ENCODE data around the gene ZNF410. TPM values are rescaled to one million over a fixed set of nuclear protein-coding genes. Genes with fewer than 3 reads are reported as not detected.
"Not testable (repeated sequence)": the region's sequence is repeated elsewhere in the genome, so short reads cannot be mapped to it uniquely, and the experiment has no call there.

Gene ZNF410
- polyA plus RNA-seq, 1 donor: 38.5 TPM

- Histone ChIP-seq H3K36me3 (ENCODE audit: control insufficient read depth, insufficient read depth, low read length) (no peaks in the 10 kb centered on the region), H3K9me3 (ENCODE audit: control insufficient read depth, low read depth, low read length) (no peaks in the 10 kb centered on the region), H3K27me3 (ENCODE audit: control insufficient read depth, insufficient read depth, low read length) (no peaks in the 10 kb centered on the region), H3K4me1 (ENCODE audit: control insufficient read depth, insufficient read depth, low read length) (peaks cover 6% of the 10 kb centered on the region), H3K27ac (ENCODE audit: low read length) (no peak overlapping the region), H3K4me3 (ENCODE audit: low read length) (no peak overlapping the region)
- no peak for DNase-seq
Measured at GRCh38 chr14:73859145-73859544, 27.5 kb upstream of the ZNF410 start.

GRCh38 chr14:73861073-73861472, 25.6 kb upstream of the ZNF410 start:
- peaks cover 6% of the 10 kb centered on the region for H3K4me1 ChIP-seq (ENCODE audit: control insufficient read depth, insufficient read depth, low read length)
- no peaks in the 10 kb centered on the region for H3K9me3 ChIP-seq (ENCODE audit: control insufficient read depth, low read depth, low read length)
- H3K4me3 ChIP-seq (ENCODE audit: low read length): no peak overlapping the region
- DNase-seq: peak in 1 of 2 donors; percentile 58
- H3K27me3 ChIP-seq (ENCODE audit: control insufficient read depth, insufficient read depth, low read length): no peaks in the 10 kb centered on the region
- H3K36me3 ChIP-seq (ENCODE audit: control insufficient read depth, insufficient read depth, low read length): no peaks in the 10 kb centered on the region
- no CpG with 5 or more reads among the region's 5 CpGs for WGBS (ENCODE audit: insufficient coverage, low lambda C conversion rate)
- peak overlapping the region; percentile 18 for H3K27ac ChIP-seq (ENCODE audit: low read length)

GRCh38 chr14:73862480-73862879, 24.2 kb upstream of the ZNF410 start:
- WGBS (ENCODE audit: insufficient coverage, low lambda C conversion rate): no CpG with 5 or more reads among the region's 8 CpGs
- H3K27ac ChIP-seq (ENCODE audit: low read length): no peak overlapping the region
- DNase-seq: peak in 1 of 2 donors; percentile 76
- H3K27me3 ChIP-seq (ENCODE audit: control insufficient read depth, insufficient read depth, low read length): no peaks in the 10 kb centered on the region
- no peaks in the 10 kb centered on the region for H3K9me3 ChIP-seq (ENCODE audit: control insufficient read depth, low read depth, low read length)
- peaks cover 6% of the 10 kb centered on the region for H3K4me1 ChIP-seq (ENCODE audit: control insufficient read depth, insufficient read depth, low read length)
- H3K4me3 ChIP-seq (ENCODE audit: low read length): no peak overlapping the region
- H3K36me3 ChIP-seq (ENCODE audit: control insufficient read depth, insufficient read depth, low read length): no peaks in the 10 kb centered on the region

- no peaks in the 10 kb centered on the region for H3K27me3 ChIP-seq (ENCODE audit: control insufficient read depth, insufficient read depth, low read length)
- WGBS (ENCODE audit: insufficient coverage, low lambda C conversion rate): no CpG with 5 or more reads among the region's 2 CpGs
- no peaks in the 10 kb centered on the region for H3K9me3 ChIP-seq (ENCODE audit: control insufficient read depth, low read depth, low read length)
- H3K27ac ChIP-seq (ENCODE audit: low read length): no peak overlapping the region
- H3K4me3 ChIP-seq (ENCODE audit: low read length): no peak overlapping the region
- DNase-seq: no peak
- peaks cover 6% of the 10 kb centered on the region for H3K4me1 ChIP-seq (ENCODE audit: control insufficient read depth, insufficient read depth, low read length)
- H3K36me3 ChIP-seq (ENCODE audit: control insufficient read depth, insufficient read depth, low read length): no peaks in the 10 kb centered on the region
Measured at GRCh38 chr14:73863209-73863608, 23.4 kb upstream of the ZNF410 start.

- H3K4me3 ChIP-seq (ENCODE audit: low read length): no peak overlapping the region
- WGBS (ENCODE audit: insufficient coverage, low lambda C conversion rate): 100% methylated on average over 1 of the region's 8 CpGs
- peaks cover 6% of the 10 kb centered on the region for H3K4me1 ChIP-seq (ENCODE audit: control insufficient read depth, insufficient read depth, low read length)
- peak in 1 of 2 donors; percentile 49 for DNase-seq
- H3K27ac ChIP-seq (ENCODE audit: low read length): peak overlapping the region; percentile 3
- no peaks in the 10 kb centered on the region for H3K27me3 ChIP-seq (ENCODE audit: control insufficient read depth, insufficient read depth, low read length)
- no peaks in the 10 kb centered on the region for H3K9me3 ChIP-seq (ENCODE audit: control insufficient read depth, low read depth, low read length)
- H3K36me3 ChIP-seq (ENCODE audit: control insufficient read depth, insufficient read depth, low read length): no peaks in the 10 kb centered on the region
Measured at GRCh38 chr14:73865534-73866113, 21.0 kb upstream of the ZNF410 start.

GRCh38 chr14:73869754-73870153, 16.9 kb upstream of the ZNF410 start:
- WGBS (ENCODE audit: insufficient coverage, low lambda C conversion rate): 100% methylated on average over 1 of the region's 11 CpGs
- not testable (repeated sequence) for H3K27ac ChIP-seq (ENCODE audit: low read length); H3K4me1 ChIP-seq (ENCODE audit: control insufficient read depth, insufficient read depth, low read length); H3K4me3 ChIP-seq (ENCODE audit: low read length); DNase-seq; H3K27me3 ChIP-seq (ENCODE audit: control insufficient read depth, insufficient read depth, low read length); H3K36me3 ChIP-seq (ENCODE audit: control insufficient read depth, insufficient read depth, low read length); H3K9me3 ChIP-seq (ENCODE audit: control insufficient read depth, low read depth, low read length)

- Histone ChIP-seq H3K9me3 (ENCODE audit: control insufficient read depth, low read depth, low read length) (no peaks in the 10 kb centered on the region), H3K4me3 (ENCODE audit: low read length) (no peak overlapping the region), H3K4me1 (ENCODE audit: control insufficient read depth, insufficient read depth, low read length) (no peaks in the 10 kb centered on the region), H3K27ac (ENCODE audit: low read length) (no peak overlapping the region), H3K27me3 (ENCODE audit: control insufficient read depth, insufficient read depth, low read length) (no peaks in the 10 kb centered on the region), H3K36me3 (ENCODE audit: control insufficient read depth, insufficient read depth, low read length) (no peaks in the 10 kb centered on the region)
- DNase-seq: no peak
- 100% methylated on average over 1 of the region's 2 CpGs for WGBS (ENCODE audit: insufficient coverage, low lambda C conversion rate)
Measured at GRCh38 chr14:73870525-73871235, 16.0 kb upstream of the ZNF410 start.

- no CpG with 5 or more reads among the region's 3 CpGs for WGBS (ENCODE audit: insufficient coverage, low lambda C conversion rate)
- H3K4me3 ChIP-seq (ENCODE audit: low read length): no peak overlapping the region
- no peak for DNase-seq
- H3K27me3 ChIP-seq (ENCODE audit: control insufficient read depth, insufficient read depth, low read length): no peaks in the 10 kb centered on the region
- no peaks in the 10 kb centered on the region for H3K9me3 ChIP-seq (ENCODE audit: control insufficient read depth, low read depth, low read length)
- H3K4me1 ChIP-seq (ENCODE audit: control insufficient read depth, insufficient read depth, low read length): no peaks in the 10 kb centered on the region
- H3K36me3 ChIP-seq (ENCODE audit: control insufficient read depth, insufficient read depth, low read length): no peaks in the 10 kb centered on the region
- H3K27ac ChIP-seq (ENCODE audit: low read length): no peak overlapping the region
Measured at GRCh38 chr14:73873660-73874059, 13.0 kb upstream of the ZNF410 start.

- Histone ChIP-seq H3K27ac (ENCODE audit: low read length) (no peak overlapping the region), H3K9me3 (ENCODE audit: control insufficient read depth, low read depth, low read length) (no peaks in the 10 kb centered on the region), H3K4me1 (ENCODE audit: control insufficient read depth, insufficient read depth, low read length) (no peaks in the 10 kb centered on the region), H3K36me3 (ENCODE audit: control insufficient read depth, insufficient read depth, low read length) (no peaks in the 10 kb centered on the region), H3K27me3 (ENCODE audit: control insufficient read depth, insufficient read depth, low read length) (no peaks in the 10 kb centered on the region), H3K4me3 (ENCODE audit: low read length) (no peak overlapping the region)
- 80% methylated on average over 2 of the region's 3 CpGs for WGBS (ENCODE audit: insufficient coverage, low lambda C conversion rate)
- no peak for DNase-seq
Measured at GRCh38 chr14:73877790-73878189, 8.9 kb upstream of the ZNF410 start.

- Histone ChIP-seq H3K4me3 (ENCODE audit: low read length) (no peak overlapping the region), H3K36me3 (ENCODE audit: control insufficient read depth, insufficient read depth, low read length) (no peaks in the 10 kb centered on the region), H3K9me3 (ENCODE audit: control insufficient read depth, low read depth, low read length) (no peaks in the 10 kb centered on the region), H3K27ac (ENCODE audit: low read length) (no peak overlapping the region), H3K4me1 (ENCODE audit: control insufficient read depth, insufficient read depth, low read length) (no peaks in the 10 kb centered on the region), H3K27me3 (ENCODE audit: control insufficient read depth, insufficient read depth, low read length) (no peaks in the 10 kb centered on the region)
- 60% methylated on average over 2 of the region's 6 CpGs for WGBS (ENCODE audit: insufficient coverage, low lambda C conversion rate)
- DNase-seq: no peak
Measured at GRCh38 chr14:73878436-73878835, 8.2 kb upstream of the ZNF410 start.

GRCh38 chr14:73879027-73879426, 7.6 kb upstream of the ZNF410 start:
- WGBS (ENCODE audit: insufficient coverage, low lambda C conversion rate): 80% methylated on average over 1 of the region's 1 CpG
- H3K9me3 ChIP-seq (ENCODE audit: control insufficient read depth, low read depth, low read length): no peaks in the 10 kb centered on the region
- no peaks in the 10 kb centered on the region for H3K4me1 ChIP-seq (ENCODE audit: control insufficient read depth, insufficient read depth, low read length)
- H3K36me3 ChIP-seq (ENCODE audit: control insufficient read depth, insufficient read depth, low read length): no peaks in the 10 kb centered on the region
- no peak overlapping the region for H3K27ac ChIP-seq (ENCODE audit: low read length)
- no peak for DNase-seq
- H3K27me3 ChIP-seq (ENCODE audit: control insufficient read depth, insufficient read depth, low read length): no peaks in the 10 kb centered on the region
- H3K4me3 ChIP-seq (ENCODE audit: low read length): no peak overlapping the region

All from large intestine (tissue), 3 donors.